HEK293 (cell line): Measurements from ENCODE around the gene RASAL2.

Experiments
- CTCF ChIA-PET: fragments of 350-600 bp; formaldehyde crosslinking; extraction: SDS; loops from one replicate; lab custom pipeline; 2021; ENCODE audit warnings: antibody characterized with exemption; lab: Yijun Ruan, JAX
- POLR2A ChIA-PET: fragments of 300-600 bp; formaldehyde crosslinking; extraction: SDS; loops from one replicate; lab custom pipeline; 2020; ENCODE audit warnings: antibody characterized with exemption, inconsistent platforms; lab: Yijun Ruan, JAX
- H3K27ac ChIP-seq: fragments of 200-500 bp; sonication (Bioruptor generic); 2 replicates; pipeline ENCODE4 v1.5.1; 2014; ENCODE audit warnings: low read depth, low read length, control low read depth, inconsistent platforms; ENCODE audit errors: extremely low read depth
- H3K36me3 ChIP-seq, 2 experiments: fragments of 200-500 bp in 1 of 2; sonication (Bioruptor generic) in 1 of 2; 1 replicate in 1 of 2; 2 replicates in 1 of 2; pipeline ENCODE4 v1.5.1; 2014 to 2017; ENCODE audit warnings: inconsistent platforms in 2 of 2, low read length in 2 of 2; ENCODE audit not compliant: control insufficient read depth in 2 of 2, insufficient read depth in 1 of 2
- H3K4me1 ChIP-seq: fragments of 200-500 bp; sonication (Bioruptor generic); 2 replicates; pipeline ENCODE4 v1.5.1; 2014; ENCODE audit warnings: mild to moderate bottlenecking, low read length, inconsistent platforms; ENCODE audit not compliant: control insufficient read depth, insufficient read depth
- H3K4me3 ChIP-seq: 2 replicates; pipeline ENCODE4 v1.5.1; 2011; ENCODE audit warnings: low read depth, mild to moderate bottlenecking, control low read depth, low read length, moderate library complexity
- H3K9me3 ChIP-seq: fragments of 200-500 bp; sonication (Bioruptor generic); 2 replicates; pipeline ENCODE4 v1.5.1; 2014; ENCODE audit warnings: low read depth, low read length, inconsistent platforms; ENCODE audit not compliant: control insufficient read depth, insufficient read depth
- GLI2 ChIP-seq: fragments of 450-650 bp; formaldehyde crosslinking; IDR thresholded peaks from 2 replicates; pipeline ENCODE4; 2017; ENCODE audit warnings: missing biosample characterization, missing genetic modification characterization, low read depth, borderline replicate concordance
- KLF1 ChIP-seq: fragments of 450-650 bp; formaldehyde crosslinking; IDR thresholded peaks from 2 replicates; pipeline ENCODE4 v1.5.1; 2016; ENCODE audit warnings: missing biosample characterization, missing genetic modification characterization
- KLF16 ChIP-seq: fragments of 450-650 bp; formaldehyde crosslinking; IDR thresholded peaks from 2 replicates; pipeline ENCODE4 v1.5.1; 2017; ENCODE audit warnings: missing biosample characterization, missing genetic modification characterization
- KLF8 ChIP-seq: fragments of 450-650 bp; formaldehyde crosslinking; IDR thresholded peaks from 2 replicates; pipeline ENCODE4 v1.5.1; 2016; ENCODE audit warnings: missing biosample characterization, missing genetic modification characterization
- SP2 ChIP-seq: fragments of 450-650 bp; formaldehyde crosslinking; IDR thresholded peaks from 2 replicates; pipeline ENCODE4 v1.5.1; 2016; ENCODE audit warnings: missing biosample characterization, missing genetic modification characterization
- YY2 ChIP-seq: fragments of 450-650 bp; formaldehyde crosslinking; IDR thresholded peaks from 2 replicates; pipeline ENCODE4 v1.5.1; 2016; ENCODE audit warnings: missing biosample characterization, missing genetic modification characterization
- ZBTB7A ChIP-seq: fragments of 450-650 bp; formaldehyde crosslinking; IDR thresholded peaks from 2 replicates; pipeline ENCODE4 v1.5.1; 2016; ENCODE audit warnings: low read depth, missing biosample characterization, missing genetic modification characterization
- ZFP69B ChIP-seq: fragments of 450-650 bp; formaldehyde crosslinking; IDR thresholded peaks from 2 replicates; pipeline ENCODE4 v1.5.1; 2016; ENCODE audit warnings: missing biosample characterization, missing genetic modification characterization
- ZNF37A ChIP-seq: fragments of 450-650 bp; IDR thresholded peaks from 2 replicates; pipeline ENCODE4 v1.5.1; 2018; ENCODE audit warnings: missing biosample characterization, missing genetic modification characterization
- ZNF548 ChIP-seq: fragments of 450-650 bp; formaldehyde crosslinking; IDR thresholded peaks from 2 replicates; pipeline ENCODE4 v1.5.1; 2016; ENCODE audit warnings: missing biosample characterization, missing genetic modification characterization
- ZNF624 ChIP-seq: fragments of 450-650 bp; formaldehyde crosslinking; IDR thresholded peaks from 2 replicates; pipeline ENCODE4 v1.5.1; 2017; ENCODE audit warnings: missing biosample characterization, missing genetic modification characterization
- ZNF701 ChIP-seq: fragments of 450-650 bp; formaldehyde crosslinking; IDR thresholded peaks from 2 replicates; pipeline ENCODE4 v1.5.1; 2016; ENCODE audit warnings: missing biosample characterization, missing genetic modification characterization
- TF ChIP-seq, protein P1 (sequence below): fragments of 450-650 bp; formaldehyde crosslinking; IDR thresholded peaks from 2 replicates; pipeline ENCODE4 v1.5.1; 2016; ENCODE audit warnings: missing biosample characterization, missing genetic modification characterization, low read depth
- TF ChIP-seq, protein P2 (sequence below): fragments of 450-650 bp; formaldehyde crosslinking; IDR thresholded peaks from 2 replicates; pipeline ENCODE4 v1.5.1; 2016; ENCODE audit warnings: missing biosample characterization, missing genetic modification characterization, low read depth
- TF ChIP-seq, protein P3 (sequence below): fragments of 450-650 bp; formaldehyde crosslinking; IDR thresholded peaks from 2 replicates; pipeline ENCODE4 v1.5.1; 2016; ENCODE audit warnings: missing biosample characterization, missing genetic modification characterization, borderline replicate concordance
- TF ChIP-seq, protein P4 (sequence below): fragments of 450-650 bp; formaldehyde crosslinking; IDR thresholded peaks from 2 replicates; pipeline ENCODE4 v1.5.1; 2016; ENCODE audit warnings: missing biosample characterization, missing genetic modification characterization
- TF ChIP-seq, protein P5 (sequence below): fragments of 450-650 bp; formaldehyde crosslinking; IDR thresholded peaks from 2 replicates; pipeline ENCODE4 v1.5.1; 2017; ENCODE audit warnings: missing biosample characterization, missing genetic modification characterization

The RASAL2 gene

DNA sequence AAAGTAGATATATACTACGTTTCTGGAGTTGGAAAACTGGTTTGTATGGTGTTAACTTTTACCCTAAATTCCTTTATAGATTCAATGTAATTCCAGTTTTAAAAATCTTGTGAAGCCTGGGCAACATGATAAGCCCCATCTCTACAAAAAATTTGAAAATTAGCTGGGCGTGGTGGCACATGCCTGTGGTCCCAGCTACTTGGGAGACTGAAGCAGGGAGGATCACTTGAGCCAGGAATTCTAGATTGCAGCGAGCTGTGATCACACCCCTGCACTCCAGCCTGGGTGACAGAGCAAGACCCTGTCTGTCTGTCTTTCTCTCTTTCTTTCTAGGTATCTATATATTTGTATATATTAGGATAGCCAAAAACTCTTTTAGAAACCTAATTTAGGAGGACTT is 260.9 kb downstream of the RASAL2 start (continued):
- TF ChIP-seq, protein P1, sequence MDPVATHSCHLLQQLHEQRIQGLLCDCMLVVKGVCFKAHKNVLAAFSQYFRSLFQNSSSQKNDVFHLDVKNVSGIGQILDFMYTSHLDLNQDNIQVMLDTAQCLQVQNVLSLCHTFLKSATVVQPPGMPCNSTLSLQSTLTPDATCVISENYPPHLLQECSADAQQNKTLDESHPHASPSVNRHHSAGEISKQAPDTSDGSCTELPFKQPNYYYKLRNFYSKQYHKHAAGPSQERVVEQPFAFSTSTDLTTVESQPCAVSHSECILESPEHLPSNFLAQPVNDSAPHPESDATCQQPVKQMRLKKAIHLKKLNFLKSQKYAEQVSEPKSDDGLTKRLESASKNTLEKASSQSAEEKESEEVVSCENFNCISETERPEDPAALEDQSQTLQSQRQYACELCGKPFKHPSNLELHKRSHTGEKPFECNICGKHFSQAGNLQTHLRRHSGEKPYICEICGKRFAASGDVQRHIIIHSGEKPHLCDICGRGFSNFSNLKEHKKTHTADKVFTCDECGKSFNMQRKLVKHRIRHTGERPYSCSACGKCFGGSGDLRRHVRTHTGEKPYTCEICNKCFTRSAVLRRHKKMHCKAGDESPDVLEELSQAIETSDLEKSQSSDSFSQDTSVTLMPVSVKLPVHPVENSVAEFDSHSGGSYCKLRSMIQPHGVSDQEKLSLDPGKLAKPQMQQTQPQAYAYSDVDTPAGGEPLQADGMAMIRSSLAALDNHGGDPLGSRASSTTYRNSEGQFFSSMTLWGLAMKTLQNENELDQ (tag by site-specific recombination) = no peak

DNA sequence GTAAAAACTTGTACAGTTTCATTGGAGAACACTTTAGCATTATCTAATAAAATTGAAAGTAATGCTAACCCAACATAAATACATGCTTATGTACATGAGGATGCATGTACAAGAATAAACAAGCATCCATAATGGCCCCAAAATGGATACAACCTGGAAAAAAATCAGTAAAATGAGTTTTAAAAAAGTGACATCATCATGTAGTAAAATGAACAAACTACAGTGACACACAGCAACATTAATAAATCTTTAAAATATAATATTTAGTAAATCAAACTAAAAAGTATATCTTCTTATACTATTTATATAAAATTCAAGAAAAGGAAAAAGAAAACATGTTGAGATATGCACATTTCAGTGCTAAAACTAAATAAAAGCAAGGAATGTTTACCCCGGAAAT is 262.4 kb downstream of the RASAL2 start:
- TF ChIP-seq, protein P2, sequence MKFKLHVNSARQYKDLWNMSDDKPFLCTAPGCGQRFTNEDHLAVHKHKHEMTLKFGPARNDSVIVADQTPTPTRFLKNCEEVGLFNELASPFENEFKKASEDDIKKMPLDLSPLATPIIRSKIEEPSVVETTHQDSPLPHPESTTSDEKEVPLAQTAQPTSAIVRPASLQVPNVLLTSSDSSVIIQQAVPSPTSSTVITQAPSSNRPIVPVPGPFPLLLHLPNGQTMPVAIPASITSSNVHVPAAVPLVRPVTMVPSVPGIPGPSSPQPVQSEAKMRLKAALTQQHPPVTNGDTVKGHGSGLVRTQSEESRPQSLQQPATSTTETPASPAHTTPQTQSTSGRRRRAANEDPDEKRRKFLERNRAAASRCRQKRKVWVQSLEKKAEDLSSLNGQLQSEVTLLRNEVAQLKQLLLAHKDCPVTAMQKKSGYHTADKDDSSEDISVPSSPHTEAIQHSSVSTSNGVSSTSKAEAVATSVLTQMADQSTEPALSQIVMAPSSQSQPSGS (tag by site-specific recombination) = peak; percentile 72
- TF ChIP-seq KLF1 (no peak), ZNF37A (tag by site-specific recombination) (no peak)
- H3K4me3 ChIP-seq = no peak overlapping the region
- ChIA-PET POLR2A (no interaction called here), CTCF (interaction anchor here (1.2 kb wide), 1 partner anchor 145 kb away, joined by 3 read pairs; no protein-coding TSS in a partner anchor)
- H3K4me1 ChIP-seq = no peaks in the 10 kb centered on the region
- no peaks in the 10 kb centered on the region for H3K36me3 ChIP-seq
- H3K9me3 ChIP-seq = no peaks in the 10 kb centered on the region
- H3K27ac ChIP-seq = no peak overlapping the region

DNA sequence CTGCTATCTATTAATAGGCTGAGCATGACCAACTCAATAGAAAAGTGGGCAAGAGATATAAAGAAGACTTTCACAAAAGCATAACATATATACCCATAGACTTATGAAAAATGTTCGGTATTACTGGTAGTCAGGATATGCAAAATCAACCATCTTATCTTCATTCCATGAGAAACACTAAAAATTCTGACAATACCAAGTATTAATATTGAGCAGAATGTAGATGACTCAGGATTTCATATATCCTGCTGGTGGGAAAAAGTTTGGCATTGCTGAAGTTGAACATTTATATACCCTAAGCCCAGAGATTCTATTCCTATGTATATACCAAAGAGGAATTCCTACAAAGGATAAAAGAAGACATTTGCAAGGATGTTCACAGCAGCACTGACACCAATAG is 264.6 kb downstream of the RASAL2 start:
- Histone ChIP-seq H3K9me3 (no peaks in the 10 kb centered on the region), H3K36me3 (no peaks in the 10 kb centered on the region), H3K4me3 (no peak overlapping the region), H3K27ac (no peak overlapping the region), H3K4me1 (no peaks in the 10 kb centered on the region)
- TF ChIP-seq ZFP69B (no peak), ZNF548 (tag by site-specific recombination) (no peak), KLF8 (tag by site-specific recombination) (no peak), ZNF701 (tag by site-specific recombination) (no peak), ZNF624 (tag by site-specific recombination) (no peak), KLF16 (tag by site-specific recombination) (no peak), ZBTB7A (tag by site-specific recombination) (no peak)
- ChIA-PET POLR2A (no interaction called here), CTCF (no interaction called here)

DNA sequence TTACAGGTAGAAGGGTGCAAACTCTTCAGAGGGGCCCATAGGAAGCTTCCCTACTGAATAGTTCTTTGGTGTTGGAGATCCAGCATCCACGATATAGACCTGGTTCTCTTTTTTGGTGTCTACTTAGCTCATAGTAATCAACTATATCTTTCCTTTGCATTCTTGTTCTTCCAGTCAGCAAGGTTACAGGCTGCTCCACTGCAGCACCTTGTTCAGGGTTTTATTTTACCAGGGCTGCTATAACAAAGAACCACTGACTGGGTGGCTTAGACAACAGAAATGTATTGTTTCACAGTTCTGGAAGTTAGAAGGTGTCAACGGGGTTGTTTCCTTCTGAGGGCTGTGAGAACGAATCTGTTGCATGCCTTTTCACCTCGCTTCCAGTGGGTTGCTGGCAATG is 266.5 kb downstream of the RASAL2 start:
- no peaks in the 10 kb centered on the region for H3K36me3 ChIP-seq
- ChIA-PET POLR2A (no interaction called here), CTCF (interaction anchor here (1.1 kb wide), 1 partner anchor 23 kb away, joined by 4 read pairs; no protein-coding TSS in a partner anchor)
- no peaks in the 10 kb centered on the region for H3K9me3 ChIP-seq
- no peak overlapping the region for H3K4me3 ChIP-seq
- H3K27ac ChIP-seq = no peak overlapping the region
- no peaks in the 10 kb centered on the region for H3K4me1 ChIP-seq
- TF ChIP-seq SP2 (tag by site-specific recombination) = no peak
- TF ChIP-seq YY2 (tag by site-specific recombination) = no peak
- no peak for TF ChIP-seq GLI2
- TF ChIP-seq, protein P3, sequence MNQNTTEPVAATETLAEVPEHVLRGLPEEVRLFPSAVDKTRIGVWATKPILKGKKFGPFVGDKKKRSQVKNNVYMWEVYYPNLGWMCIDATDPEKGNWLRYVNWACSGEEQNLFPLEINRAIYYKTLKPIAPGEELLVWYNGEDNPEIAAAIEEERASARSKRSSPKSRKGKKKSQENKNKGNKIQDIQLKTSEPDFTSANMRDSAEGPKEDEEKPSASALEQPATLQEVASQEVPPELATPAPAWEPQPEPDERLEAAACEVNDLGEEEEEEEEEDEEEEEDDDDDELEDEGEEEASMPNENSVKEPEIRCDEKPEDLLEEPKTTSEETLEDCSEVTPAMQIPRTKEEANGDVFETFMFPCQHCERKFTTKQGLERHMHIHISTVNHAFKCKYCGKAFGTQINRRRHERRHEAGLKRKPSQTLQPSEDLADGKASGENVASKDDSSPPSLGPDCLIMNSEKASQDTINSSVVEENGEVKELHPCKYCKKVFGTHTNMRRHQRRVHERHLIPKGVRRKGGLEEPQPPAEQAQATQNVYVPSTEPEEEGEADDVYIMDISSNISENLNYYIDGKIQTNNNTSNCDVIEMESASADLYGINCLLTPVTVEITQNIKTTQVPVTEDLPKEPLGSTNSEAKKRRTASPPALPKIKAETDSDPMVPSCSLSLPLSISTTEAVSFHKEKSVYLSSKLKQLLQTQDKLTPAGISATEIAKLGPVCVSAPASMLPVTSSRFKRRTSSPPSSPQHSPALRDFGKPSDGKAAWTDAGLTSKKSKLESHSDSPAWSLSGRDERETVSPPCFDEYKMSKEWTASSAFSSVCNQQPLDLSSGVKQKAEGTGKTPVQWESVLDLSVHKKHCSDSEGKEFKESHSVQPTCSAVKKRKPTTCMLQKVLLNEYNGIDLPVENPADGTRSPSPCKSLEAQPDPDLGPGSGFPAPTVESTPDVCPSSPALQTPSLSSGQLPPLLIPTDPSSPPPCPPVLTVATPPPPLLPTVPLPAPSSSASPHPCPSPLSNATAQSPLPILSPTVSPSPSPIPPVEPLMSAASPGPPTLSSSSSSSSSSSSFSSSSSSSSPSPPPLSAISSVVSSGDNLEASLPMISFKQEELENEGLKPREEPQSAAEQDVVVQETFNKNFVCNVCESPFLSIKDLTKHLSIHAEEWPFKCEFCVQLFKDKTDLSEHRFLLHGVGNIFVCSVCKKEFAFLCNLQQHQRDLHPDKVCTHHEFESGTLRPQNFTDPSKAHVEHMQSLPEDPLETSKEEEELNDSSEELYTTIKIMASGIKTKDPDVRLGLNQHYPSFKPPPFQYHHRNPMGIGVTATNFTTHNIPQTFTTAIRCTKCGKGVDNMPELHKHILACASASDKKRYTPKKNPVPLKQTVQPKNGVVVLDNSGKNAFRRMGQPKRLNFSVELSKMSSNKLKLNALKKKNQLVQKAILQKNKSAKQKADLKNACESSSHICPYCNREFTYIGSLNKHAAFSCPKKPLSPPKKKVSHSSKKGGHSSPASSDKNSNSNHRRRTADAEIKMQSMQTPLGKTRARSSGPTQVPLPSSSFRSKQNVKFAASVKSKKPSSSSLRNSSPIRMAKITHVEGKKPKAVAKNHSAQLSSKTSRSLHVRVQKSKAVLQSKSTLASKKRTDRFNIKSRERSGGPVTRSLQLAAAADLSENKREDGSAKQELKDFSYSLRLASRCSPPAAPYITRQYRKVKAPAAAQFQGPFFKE = no peak
- TF ChIP-seq, protein P4, sequence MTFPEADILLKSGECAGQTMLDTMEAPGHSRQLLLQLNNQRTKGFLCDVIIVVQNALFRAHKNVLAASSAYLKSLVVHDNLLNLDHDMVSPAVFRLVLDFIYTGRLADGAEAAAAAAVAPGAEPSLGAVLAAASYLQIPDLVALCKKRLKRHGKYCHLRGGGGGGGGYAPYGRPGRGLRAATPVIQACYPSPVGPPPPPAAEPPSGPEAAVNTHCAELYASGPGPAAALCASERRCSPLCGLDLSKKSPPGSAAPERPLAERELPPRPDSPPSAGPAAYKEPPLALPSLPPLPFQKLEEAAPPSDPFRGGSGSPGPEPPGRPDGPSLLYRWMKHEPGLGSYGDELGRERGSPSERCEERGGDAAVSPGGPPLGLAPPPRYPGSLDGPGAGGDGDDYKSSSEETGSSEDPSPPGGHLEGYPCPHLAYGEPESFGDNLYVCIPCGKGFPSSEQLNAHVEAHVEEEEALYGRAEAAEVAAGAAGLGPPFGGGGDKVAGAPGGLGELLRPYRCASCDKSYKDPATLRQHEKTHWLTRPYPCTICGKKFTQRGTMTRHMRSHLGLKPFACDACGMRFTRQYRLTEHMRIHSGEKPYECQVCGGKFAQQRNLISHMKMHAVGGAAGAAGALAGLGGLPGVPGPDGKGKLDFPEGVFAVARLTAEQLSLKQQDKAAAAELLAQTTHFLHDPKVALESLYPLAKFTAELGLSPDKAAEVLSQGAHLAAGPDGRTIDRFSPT (tag by site-specific recombination) = no peak
- TF ChIP-seq ZFP69B = no peak
- TF ChIP-seq, protein P5, sequence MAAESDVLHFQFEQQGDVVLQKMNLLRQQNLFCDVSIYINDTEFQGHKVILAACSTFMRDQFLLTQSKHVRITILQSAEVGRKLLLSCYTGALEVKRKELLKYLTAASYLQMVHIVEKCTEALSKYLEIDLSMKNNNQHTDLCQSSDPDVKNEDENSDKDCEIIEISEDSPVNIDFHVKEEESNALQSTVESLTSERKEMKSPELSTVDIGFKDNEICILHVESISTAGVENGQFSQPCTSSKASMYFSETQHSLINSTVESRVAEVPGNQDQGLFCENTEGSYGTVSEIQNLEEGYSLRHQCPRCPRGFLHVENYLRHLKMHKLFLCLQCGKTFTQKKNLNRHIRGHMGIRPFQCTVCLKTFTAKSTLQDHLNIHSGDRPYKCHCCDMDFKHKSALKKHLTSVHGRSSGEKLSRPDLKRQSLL (tag by site-specific recombination) = no peak
